B cell (primary cell): ENCODE data around the gene DEFB110. TPM values are rescaled to one million over a fixed set of nuclear protein-coding genes. Genes with fewer than 3 reads are reported as not detected.

Experiments
- ATAC-seq: fragments of 200-7000 bp; cut with Tn5 transposase; one replicate; pipeline ENCODE4 v1.10.0; 2021; ENCODE audit warnings: low read depth, mild to moderate bottlenecking, moderate number of reproducible peaks, moderate library complexity
- CTCF ChIA-PET: fragments of 350-600 bp; sonication (Branson Sonifier 250); formaldehyde crosslinking; loops from one replicate; lab custom pipeline; 2021; ENCODE audit warnings: antibody characterized with exemption, inconsistent platforms; lab: Charles Lee
- POLR2A ChIA-PET: fragments of 350-600 bp; sonication (Branson Sonifier 250); formaldehyde crosslinking; loops from one replicate; lab custom pipeline; 2021; ENCODE audit warnings: antibody characterized with exemption; lab: Charles Lee
- DNase-seq: peaks from one replicate; pipeline ENCODE4 v3.0.0; 2013
- H2AFZ ChIP-seq: 2 replicates; pipeline ENCODE4 v1.6.1; 2012; ENCODE audit warnings: mild to moderate bottlenecking, low read depth, low read length; ENCODE audit not compliant: insufficient read depth, poor library complexity, severe bottlenecking
- H3K27ac ChIP-seq, 2 donors: 1 replicate in 1 of 2; 2 replicates in 1 of 2; pipeline ENCODE4 v1.5.1; 2012 to 2013; ENCODE audit warnings: low read length in 2 of 2, mild to moderate bottlenecking in 2 of 2, moderate library complexity in 1 of 2
- H3K27me3 ChIP-seq, 4 experiments: fragments of 200-600 bp in 1 of 4; sonication (generic) in 1 of 4; replicated peaks in 1 of 4; 1 replicate in 2 of 4; 2 replicates in 2 of 4; pipeline versions ENCODE4 v1.6.1 to v1.7.0; 2013 to 2016; ENCODE audit warnings: low read length in 3 of 4, mild to moderate bottlenecking in 2 of 4, mixed read lengths in 1 of 4, moderate library complexity in 1 of 4; ENCODE audit not compliant: insufficient read depth in 4 of 4, control insufficient read depth in 3 of 4; ENCODE audit errors: control extremely low read depth in 1 of 4
- H3K36me3 ChIP-seq, 2 experiments: replicated peaks in 1 of 2; 1 replicate in 1 of 2; 2 replicates in 1 of 2; pipeline versions ENCODE4 v1.6.1 to v1.7.1; 2013; ENCODE audit warnings: low read length in 1 of 2; ENCODE audit not compliant: insufficient read depth in 2 of 2, control insufficient read depth in 1 of 2; ENCODE audit errors: control extremely low read depth in 1 of 2, extremely low read depth in 1 of 2
- H3K4me1 ChIP-seq, 2 donors: fragments of 200-600 bp in 1 of 2; sonication (generic) in 1 of 2; 1 replicate in 1 of 2; 2 replicates in 1 of 2; pipeline versions ENCODE4 v1.5.1 to v1.6.1; 2013 to 2017; ENCODE audit warnings: low read length in 2 of 2; ENCODE audit not compliant: control insufficient read depth in 2 of 2, insufficient read depth in 2 of 2
- H3K4me2 ChIP-seq: replicated peaks from 2 replicates; pipeline ENCODE3; 2012; ENCODE audit warnings: mild to moderate bottlenecking, low read depth, low read length; ENCODE audit not compliant: poor library complexity, severe bottlenecking
- H3K4me3 ChIP-seq, 5 experiments: fragments of 200-600 bp in 1 of 5; sonication (generic) in 1 of 5; 1 replicate in 3 of 5; 2 replicates in 2 of 5; pipeline versions ENCODE4 v1.5.1 to v1.7.0; 2011 to 2016; ENCODE audit warnings: low read length in 4 of 5, mild to moderate bottlenecking in 4 of 5, low read depth in 2 of 5, control low read depth in 1 of 5, moderate library complexity in 1 of 5; ENCODE audit not compliant: insufficient read depth in 1 of 5; ENCODE audit errors: control extremely low read depth in 1 of 5, extremely low read depth in 1 of 5
- H3K79me2 ChIP-seq: fragments of 200-600 bp; sonication (generic); one replicate; pipeline ENCODE4 v1.6.0; 2016; ENCODE audit warnings: low read length; ENCODE audit not compliant: control insufficient read depth, insufficient read depth
- H3K9ac ChIP-seq: fragments of 200-600 bp; sonication (generic); 2 replicates; pipeline ENCODE4 v1.6.1; 2017; ENCODE audit warnings: mild to moderate bottlenecking, low read length, moderate library complexity
- H3K9me3 ChIP-seq, 3 donors: one replicate each; pipeline versions ENCODE4 v1.6.1 to v1.7.1; 2013; ENCODE audit warnings: low read length in 2 of 3; ENCODE audit not compliant: control insufficient read depth in 2 of 3, insufficient read depth in 1 of 3; ENCODE audit errors: control extremely low read depth in 1 of 3
- H4K20me1 ChIP-seq: 2 replicates; pipeline ENCODE4 v1.6.0; 2012; ENCODE audit warnings: mild to moderate bottlenecking, low read length; ENCODE audit not compliant: insufficient read depth, control insufficient read depth, poor library complexity, severe bottlenecking
- H3K27ac Mint-ChIP-seq: one replicate; pipeline ENCODE4 v1.8.0; 2021; ENCODE audit warnings: mixed read lengths
- H3K27me3 Mint-ChIP-seq: one replicate; pipeline ENCODE4 v1.8.0; 2021; ENCODE audit warnings: mixed read lengths
- H3K4me1 Mint-ChIP-seq: one replicate; pipeline ENCODE4 v1.8.0; 2021; ENCODE audit warnings: mixed read lengths
- H3K4me3 Mint-ChIP-seq: one replicate; pipeline ENCODE4 v1.8.0; 2021; ENCODE audit warnings: mixed read lengths
- H3K9me3 Mint-ChIP-seq: one replicate; pipeline ENCODE4 v1.8.0; 2022; ENCODE audit warnings: mixed read lengths; ENCODE audit not compliant: insufficient read depth
- CTCF ChIP-seq: fragments of 200-600 bp; IDR thresholded peaks from one replicate; pipeline ENCODE4 v1.8.0; 2022; ENCODE audit warnings: antibody characterized with exemption, mild to moderate bottlenecking
- EZH2 ChIP-seq: IDR thresholded peaks from 2 replicates; pipeline ENCODE4 v1.6.1; 2012; ENCODE audit warnings: borderline replicate concordance, low read depth, mild to moderate bottlenecking, moderate library complexity, low read length; ENCODE audit not compliant: insufficient read depth, poor library complexity, severe bottlenecking
- WGBS: methylation state at CpG from one replicate; pipeline ENCODE4 v1.1.5; 2013; ENCODE audit warnings: missing lambda C conversion rate; ENCODE audit not compliant: insufficient coverage; 5-methylcytosine and 5-hydroxymethylcytosine counted together
- intact Hi-C: fragments of 100-400 bp; cut with micrococcal nuclease; formaldehyde crosslinking; loops from one replicate; pipeline ENCODE4 v1.10.0; 2022
- polyA plus RNA-seq: library from polyadenylated mRNA; depleted of rRNA; stranded (reverse); fragments of >200 nt; gene quantifications from 2 replicates; pipeline ENCODE4 v1.2.3, GENCODE V29; 2012
- total RNA-seq, 2 donors: library from RNA; stranded (reverse); fragments of 120-200 nt in 1 of 2; gene quantifications; 1 replicate in 1 of 2; 2 replicates in 1 of 2; pipeline versions ENCODE4 v1.2.3 to v1.2.4, GENCODE V29; 2013 to 2022

The DEFB110 gene
- total and polyA plus RNA-seq, 2 donors (not counting 1 experiment from before 2014, with no cell fraction given) = not detected

- no peaks in the 10 kb centered on the region for H4K20me1 ChIP-seq
- H3K9me3 ChIP-seq = peaks cover 0 to 6% (median 0%) of the 10 kb centered on the region in 3 donors
- no peaks in the 10 kb centered on the region for H3K27me3 Mint-ChIP-seq
- DNase-seq (no peak), ATAC-seq (no peak)
- no peak within 1 kb of the TSS for H3K27ac ChIP-seq
- CTCF ChIA-PET = no interaction called here
- H3K4me1 Mint-ChIP-seq = no peaks in the 10 kb centered on the region
- H3K4me1 ChIP-seq = no peaks in the 10 kb centered on the region
- H3K27me3 ChIP-seq = no peaks in the 10 kb centered on the region
- no peaks in the 10 kb centered on the region for H3K9me3 Mint-ChIP-seq
- H2AFZ ChIP-seq = no peak within 1 kb of the TSS
- WGBS = no CpG with 5 or more reads among the region's 1 CpG
- H3K4me2 ChIP-seq = no peak within 1 kb of the TSS
- H3K4me3 ChIP-seq = no peak within 1 kb of the TSS
- intact Hi-C loops = no loop called here
- H3K9ac ChIP-seq = no peak within 1 kb of the TSS
- no peak within 1 kb of the TSS for H3K27ac Mint-ChIP-seq
- H3K4me3 Mint-ChIP-seq = no peak within 1 kb of the TSS
- POLR2A ChIA-PET = no interaction called here
- H3K79me2 ChIP-seq = no peaks in the 10 kb centered on the region
- H3K36me3 ChIP-seq = no peaks in the 10 kb centered on the region
- TF ChIP-seq CTCF = no peak
- no peak for TF ChIP-seq EZH2
Observed at GRCh38 chr6:50049829-50050228, 28.0 kb upstream of the DEFB110 start, which contains the start of gene DEFB112. DEFB112 (minus strand) TSS chr6:50049929; CDS start chr6:50049869, 60 bp downstream.

GRCh38 chr6:50047026-50047425 lies 25.2 kb upstream of the DEFB110 start:
- Histone ChIP-seq H3K9ac (no peak overlapping the region), H3K4me2 (no peak overlapping the region), H4K20me1 (no peaks in the 10 kb centered on the region), H3K27me3 (no peaks in the 10 kb centered on the region), H3K4me1 (no peaks in the 10 kb centered on the region), H3K9me3 (peaks cover 0 to 6% (median 0%) of the 10 kb centered on the region in 3 donors), H3K4me3 (no peak overlapping the region), H2AFZ (no peak overlapping the region), H3K36me3 (no peaks in the 10 kb centered on the region), H3K27ac (no peak overlapping the region), H3K79me2 (no peaks in the 10 kb centered on the region)
- 51% methylated on average over 2 of the region's 3 CpGs for WGBS
- Mint-ChIP-seq H3K4me1 (no peaks in the 10 kb centered on the region), H3K27me3 (no peaks in the 10 kb centered on the region), H3K9me3 (no peaks in the 10 kb centered on the region), H3K4me3 (no peak overlapping the region), H3K27ac (no peak overlapping the region)
- ATAC-seq (no peak), DNase-seq (no peak)
- TF ChIP-seq CTCF (no peak), EZH2 (no peak)
- POLR2A ChIA-PET = no interaction called here
- intact Hi-C loops = no loop called here
- CTCF ChIA-PET = no interaction called here
